ENCODE data around the gene PCCA. TPM values are rescaled to one million over a fixed set of nuclear protein-coding genes. Genes with fewer than 3 reads are reported as not detected.
"Not testable (repeated sequence)": the region's sequence is repeated elsewhere in the genome, so short reads cannot be mapped to it uniquely, and the experiment has no call there.

The PCCA gene
- total RNA-seq, 1 donor from 2014 or later = 6.4 TPM

- intact Hi-C loops (cut with micrococcal nuclease) = no loop called here
- DNase-seq = no peak
- no peak overlapping the region for H3K4me3 Mint-ChIP-seq
- H3K9me3 Mint-ChIP-seq = no peaks in the 10 kb centered on the region
- H3K4me1 Mint-ChIP-seq = no peaks in the 10 kb centered on the region
- H3K27me3 Mint-ChIP-seq = no peaks in the 10 kb centered on the region
- peaks cover 2% of the 10 kb centered on the region for H3K36me3 Mint-ChIP-seq (ENCODE audit: low read depth)
- no peak overlapping the region for H3K27ac Mint-ChIP-seq
Measured at GRCh38 chr13:100275746-100276145, 186.9 kb downstream of the PCCA start.

GRCh38 chr13:100280681-100281080, 191.8 kb downstream of the PCCA start:
- intact Hi-C loops (cut with micrococcal nuclease) = no loop called here
- no peak for DNase-seq
- Mint-ChIP-seq H3K9me3 (no peaks in the 10 kb centered on the region), H3K27me3 (no peaks in the 10 kb centered on the region), H3K4me1 (no peaks in the 10 kb centered on the region), H3K4me3 (no peak overlapping the region), H3K27ac (no peak overlapping the region), H3K36me3 (ENCODE audit: low read depth) (no peaks in the 10 kb centered on the region)

DNA sequence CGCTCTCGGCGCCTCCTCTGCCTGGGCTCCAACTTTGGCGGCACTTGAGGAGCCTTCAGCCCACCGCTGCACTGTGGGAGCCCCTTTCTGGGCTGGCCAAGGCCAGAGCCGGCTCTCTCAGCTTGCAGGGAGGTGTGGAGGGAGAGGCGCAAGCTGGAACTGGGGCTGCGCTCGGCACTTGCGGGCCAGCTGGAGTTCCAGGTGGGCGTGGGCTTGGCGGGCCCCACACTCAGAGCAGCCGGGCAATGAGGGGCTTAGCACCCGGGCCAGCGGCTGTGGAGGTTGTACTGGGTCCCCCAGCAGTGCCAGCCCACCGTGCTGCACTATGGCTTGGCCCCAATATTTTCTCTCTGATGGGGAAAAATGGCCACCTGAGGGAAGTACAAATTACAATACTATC, 193.4 kb downstream of the PCCA start:
- DNase-seq; H3K9me3 Mint-ChIP-seq; H3K4me3 Mint-ChIP-seq; H3K27me3 Mint-ChIP-seq; intact Hi-C loops (cut with micrococcal nuclease); H3K27ac Mint-ChIP-seq; H3K36me3 Mint-ChIP-seq (ENCODE audit: low read depth); H3K4me1 Mint-ChIP-seq: not testable (repeated sequence)

- DNase-seq = no peak
- Mint-ChIP-seq H3K9me3 (no peaks in the 10 kb centered on the region), H3K36me3 (ENCODE audit: low read depth) (peaks cover 2% of the 10 kb centered on the region), H3K27me3 (peaks cover 2% of the 10 kb centered on the region), H3K4me3 (no peak overlapping the region), H3K27ac (no peak overlapping the region), H3K4me1 (no peaks in the 10 kb centered on the region)
- intact Hi-C loops (cut with micrococcal nuclease) = no loop called here
Measured at GRCh38 chr13:100290165-100290801, 201.4 kb downstream of the PCCA start.

DNA sequence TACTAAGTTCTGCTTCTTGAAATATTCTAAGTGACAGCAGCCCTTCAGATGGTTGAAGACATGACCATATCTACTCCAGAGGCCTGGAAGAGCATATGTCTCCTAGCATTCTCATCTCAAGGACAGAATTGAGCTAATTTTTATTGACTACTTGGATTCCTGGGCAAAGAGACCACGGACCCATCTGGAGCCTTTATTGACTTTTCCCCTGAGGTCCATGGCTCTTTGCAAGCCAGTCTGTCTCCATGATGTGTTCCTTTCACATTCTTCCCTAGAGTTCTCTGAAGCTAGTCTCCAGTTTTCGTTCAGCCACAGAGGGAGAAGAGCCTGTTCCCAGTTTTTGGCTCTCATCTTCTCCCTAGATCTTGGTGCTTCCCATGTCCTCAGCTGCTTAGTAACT, 202.7 kb downstream of the PCCA start:
- peaks cover 2% of the 10 kb centered on the region for H3K36me3 Mint-ChIP-seq (ENCODE audit: low read depth)
- no peak overlapping the region for H3K4me3 Mint-ChIP-seq
- no peak overlapping the region for H3K27ac Mint-ChIP-seq
- intact Hi-C loops (cut with micrococcal nuclease) = no loop called here
- DNase-seq = no peak
- no peaks in the 10 kb centered on the region for H3K9me3 Mint-ChIP-seq
- H3K4me1 Mint-ChIP-seq = no peaks in the 10 kb centered on the region
- H3K27me3 Mint-ChIP-seq = peaks cover 2% of the 10 kb centered on the region

DNA sequence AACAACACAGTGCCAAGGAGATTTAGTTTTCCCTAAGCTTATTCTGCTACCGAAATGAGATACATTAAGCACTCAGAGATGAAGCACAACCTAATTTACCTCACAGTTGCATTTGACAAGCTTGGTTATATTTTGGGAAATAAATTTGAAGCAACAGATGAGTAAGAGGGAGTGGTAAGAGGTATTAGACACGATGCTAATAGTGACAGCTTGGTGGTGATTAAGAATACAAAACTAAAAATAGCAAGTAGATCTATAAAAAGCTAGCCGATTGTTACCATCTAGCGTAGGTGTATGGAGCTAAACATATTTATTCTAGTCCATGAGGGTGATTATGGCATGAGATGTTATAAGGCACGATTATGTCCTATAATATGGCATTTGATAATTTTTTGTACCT, 208.5 kb downstream of the PCCA start:
- Mint-ChIP-seq H3K4me1 (no peaks in the 10 kb centered on the region), H3K4me3 (no peak overlapping the region), H3K27ac (no peak overlapping the region), H3K36me3 (ENCODE audit: low read depth) (no peaks in the 10 kb centered on the region), H3K9me3 (no peaks in the 10 kb centered on the region), H3K27me3 (no peaks in the 10 kb centered on the region)
- DNase-seq = no peak
- intact Hi-C loops (cut with micrococcal nuclease) = no loop called here

DNA sequence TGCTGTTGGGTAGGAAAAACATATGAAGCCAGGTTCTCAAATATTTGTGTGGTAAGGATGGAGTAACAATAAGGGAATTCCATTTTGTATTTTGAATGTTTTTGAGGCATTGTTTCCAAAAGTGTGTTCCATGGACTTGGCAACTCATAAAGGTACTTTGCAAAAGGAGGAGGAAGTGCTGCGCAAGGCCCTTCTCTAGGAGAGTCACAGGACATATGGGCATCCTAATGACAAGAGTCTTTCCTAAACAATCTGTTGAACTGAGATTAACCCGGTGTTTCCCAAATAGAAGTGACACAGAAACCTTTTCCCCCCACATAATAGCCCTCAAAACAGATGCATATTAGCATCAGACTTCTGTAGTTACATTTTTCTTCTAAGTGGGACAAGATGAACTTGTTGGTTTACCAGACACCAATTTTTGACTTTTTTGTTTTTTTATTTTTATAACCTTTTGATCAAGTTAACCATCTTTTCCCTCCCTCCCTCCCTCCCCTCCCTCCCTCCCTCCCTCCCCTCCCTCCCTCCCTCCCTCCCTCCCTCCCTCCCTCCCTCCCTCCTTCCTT, 209.3 kb downstream of the PCCA start:
- Mint-ChIP-seq H3K4me1 (no peaks in the 10 kb centered on the region), H3K9me3 (no peaks in the 10 kb centered on the region), H3K27me3 (no peaks in the 10 kb centered on the region)

DNA sequence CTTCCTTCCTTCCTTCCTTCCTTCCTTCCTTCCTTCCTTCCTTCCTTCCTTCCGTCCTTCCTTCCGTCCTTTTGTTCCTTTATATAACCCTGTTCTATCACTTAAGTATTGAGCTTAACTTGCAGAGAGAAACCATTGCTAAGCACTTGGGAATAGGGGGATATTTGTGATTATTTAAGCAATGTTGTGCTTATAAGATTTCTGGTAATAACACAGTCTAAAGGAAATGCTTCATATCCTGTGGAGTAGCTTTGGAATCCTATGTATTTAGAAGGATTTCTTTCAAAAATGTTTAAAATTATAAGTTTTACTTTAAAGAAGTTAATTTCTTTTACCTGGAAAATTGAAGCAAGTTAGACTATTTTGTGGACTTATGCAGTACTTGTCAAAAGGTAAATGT, 209.8 kb downstream of the PCCA start:
- Mint-ChIP-seq H3K36me3 (ENCODE audit: low read depth) (no peaks in the 10 kb centered on the region), H3K4me3 (no peak overlapping the region), H3K27me3 (no peaks in the 10 kb centered on the region), H3K27ac (no peak overlapping the region), H3K4me1 (no peaks in the 10 kb centered on the region), H3K9me3 (no peaks in the 10 kb centered on the region)
- intact Hi-C loops (cut with micrococcal nuclease) = no loop called here
- DNase-seq = no peak

More for the DNA sequence above, 209.3 kb downstream of the PCCA start:
- DNase-seq = no peak
- no peak overlapping the region for H3K4me3 Mint-ChIP-seq
- intact Hi-C loops (cut with micrococcal nuclease) = no loop called here
- H3K27ac Mint-ChIP-seq = no peak overlapping the region
- no peaks in the 10 kb centered on the region for H3K36me3 Mint-ChIP-seq (ENCODE audit: low read depth)

GRCh38 chr13:100300243-100300642, 211.3 kb downstream of the PCCA start:
- Mint-ChIP-seq H3K9me3 (no peaks in the 10 kb centered on the region), H3K4me1 (no peaks in the 10 kb centered on the region), H3K4me3 (no peak overlapping the region), H3K27me3 (no peaks in the 10 kb centered on the region), H3K36me3 (ENCODE audit: low read depth) (no peaks in the 10 kb centered on the region), H3K27ac (no peak overlapping the region)
- no peak for DNase-seq
- intact Hi-C loops (cut with micrococcal nuclease) = no loop called here

DNA sequence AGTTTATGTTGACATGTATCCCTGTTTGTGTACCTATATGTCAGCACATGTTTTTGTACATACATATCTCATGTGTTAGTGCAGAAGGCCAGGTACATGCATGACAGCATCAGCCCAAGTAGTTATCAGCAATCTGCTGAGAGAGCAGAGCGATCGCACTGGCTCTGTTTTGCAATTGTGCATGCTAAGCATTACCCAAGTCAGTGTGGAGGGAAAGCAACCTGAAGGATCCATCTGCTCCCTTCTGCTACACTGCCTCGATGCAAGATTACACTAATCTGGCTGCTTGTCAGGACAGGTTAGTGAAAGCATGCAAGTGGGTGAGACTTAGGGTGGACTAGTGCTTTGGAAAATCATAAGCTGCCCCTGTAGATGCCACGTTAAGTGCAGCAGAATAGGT, 211.8 kb downstream of the PCCA start:
- no peaks in the 10 kb centered on the region for H3K36me3 Mint-ChIP-seq (ENCODE audit: low read depth)
- no peaks in the 10 kb centered on the region for H3K9me3 Mint-ChIP-seq
- no peaks in the 10 kb centered on the region for H3K4me1 Mint-ChIP-seq
- H3K4me3 Mint-ChIP-seq = no peak overlapping the region
- intact Hi-C loops (cut with micrococcal nuclease) = no loop called here
- no peaks in the 10 kb centered on the region for H3K27me3 Mint-ChIP-seq
- DNase-seq = no peak
- H3K27ac Mint-ChIP-seq = no peak overlapping the region

DNA sequence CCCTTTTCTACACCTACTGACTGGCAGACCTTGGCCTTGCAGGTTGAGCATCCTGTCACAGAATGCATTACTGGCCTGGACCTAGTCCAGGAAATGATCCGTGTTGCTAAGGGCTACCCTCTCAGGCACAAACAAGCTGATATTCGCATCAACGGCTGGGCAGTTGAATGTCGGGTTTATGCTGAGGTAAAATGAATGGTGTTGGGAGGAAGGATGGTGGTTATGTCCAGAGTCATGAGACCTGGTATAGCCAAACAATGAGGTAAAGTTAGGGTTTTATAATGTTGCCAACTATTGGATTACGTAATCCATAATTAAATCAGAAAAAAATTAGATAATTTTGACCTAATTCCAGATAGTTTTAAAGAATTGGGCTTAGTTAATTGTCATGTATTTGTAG, 212.5 kb downstream of the PCCA start:
- H3K9me3 Mint-ChIP-seq = no peaks in the 10 kb centered on the region

GRCh38 chr13:100302391-100302790, 213.5 kb downstream of the PCCA start:
- intact Hi-C loops (cut with micrococcal nuclease) = no loop called here
- Mint-ChIP-seq H3K4me1 (no peaks in the 10 kb centered on the region), H3K27ac (no peak overlapping the region), H3K36me3 (ENCODE audit: low read depth) (no peaks in the 10 kb centered on the region), H3K27me3 (no peaks in the 10 kb centered on the region), H3K4me3 (no peak overlapping the region), H3K9me3 (no peaks in the 10 kb centered on the region)
- no peak for DNase-seq

More for the DNA sequence above, 212.5 kb downstream of the PCCA start:
- no peak overlapping the region for H3K4me3 Mint-ChIP-seq
- H3K36me3 Mint-ChIP-seq (ENCODE audit: low read depth) = no peaks in the 10 kb centered on the region
- DNase-seq = no peak
- intact Hi-C loops (cut with micrococcal nuclease) = no loop called here
- no peaks in the 10 kb centered on the region for H3K4me1 Mint-ChIP-seq
- H3K27me3 Mint-ChIP-seq = no peaks in the 10 kb centered on the region
- H3K27ac Mint-ChIP-seq = no peak overlapping the region

DNA sequence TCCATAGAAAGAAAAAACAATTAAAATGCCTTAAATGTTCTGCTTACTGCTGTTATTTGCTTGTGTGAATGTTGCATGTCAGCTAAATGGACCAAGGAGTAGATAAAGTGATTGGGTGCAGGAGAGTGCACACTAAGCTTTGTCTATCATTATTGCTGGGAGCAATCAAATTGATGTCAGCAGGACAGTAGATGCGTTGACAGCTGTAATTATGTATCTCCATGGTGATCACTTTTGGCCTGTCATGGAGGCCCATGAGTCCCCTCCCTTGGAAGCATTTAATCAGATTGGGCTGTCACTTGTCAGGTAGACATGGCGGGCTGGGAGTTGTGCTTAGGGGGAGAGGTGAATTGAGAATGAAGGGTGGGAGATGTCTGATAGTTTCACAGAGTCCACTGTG, 215.3 kb downstream of the PCCA start:
- H3K27me3 Mint-ChIP-seq = no peaks in the 10 kb centered on the region
- no peaks in the 10 kb centered on the region for H3K36me3 Mint-ChIP-seq (ENCODE audit: low read depth)
- no peaks in the 10 kb centered on the region for H3K4me1 Mint-ChIP-seq
- no peaks in the 10 kb centered on the region for H3K9me3 Mint-ChIP-seq
- DNase-seq = no peak
- no peak overlapping the region for H3K4me3 Mint-ChIP-seq
- no peak overlapping the region for H3K27ac Mint-ChIP-seq
- intact Hi-C loops (cut with micrococcal nuclease) = no loop called here

GRCh38 chr13:100305398-100305797, 216.5 kb downstream of the PCCA start:
- DNase-seq = no peak
- H3K9me3 Mint-ChIP-seq = no peaks in the 10 kb centered on the region
- H3K27me3 Mint-ChIP-seq = no peaks in the 10 kb centered on the region
- H3K4me3 Mint-ChIP-seq = no peak overlapping the region
- H3K27ac Mint-ChIP-seq = no peak overlapping the region
- intact Hi-C loops (cut with micrococcal nuclease) = no loop called here
- peaks cover 1% of the 10 kb centered on the region for H3K36me3 Mint-ChIP-seq (ENCODE audit: low read depth)
- no peaks in the 10 kb centered on the region for H3K4me1 Mint-ChIP-seq

DNA sequence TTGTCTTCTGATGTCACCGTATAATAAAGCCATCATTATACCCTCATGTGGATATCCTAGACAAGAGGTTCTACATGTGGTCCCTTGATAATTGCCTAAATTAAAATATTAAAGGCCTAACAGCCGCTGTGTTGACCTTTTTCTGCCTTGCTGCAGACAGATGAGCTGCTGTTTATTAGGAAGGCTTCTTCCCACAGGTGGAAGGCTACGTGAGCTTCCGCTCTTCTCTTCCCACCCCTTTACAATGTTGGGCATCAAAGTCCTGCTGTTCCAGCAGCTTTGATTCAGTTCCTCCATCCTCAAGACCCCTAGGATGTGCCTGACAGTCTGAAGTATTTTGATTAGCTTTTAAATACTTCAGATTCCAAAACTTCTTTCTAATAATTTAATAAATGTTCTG, 217.1 kb downstream of the PCCA start:
- peaks cover 1% of the 10 kb centered on the region for H3K36me3 Mint-ChIP-seq (ENCODE audit: low read depth)
- no peaks in the 10 kb centered on the region for H3K9me3 Mint-ChIP-seq
- H3K4me1 Mint-ChIP-seq = no peaks in the 10 kb centered on the region
- DNase-seq = no peak
- H3K4me3 Mint-ChIP-seq = no peak overlapping the region
- no peaks in the 10 kb centered on the region for H3K27me3 Mint-ChIP-seq
- no peak overlapping the region for H3K27ac Mint-ChIP-seq
- intact Hi-C loops (cut with micrococcal nuclease) = no loop called here
